Muscle layer of colon (tissue), 2 donors: ENCODE data around the gene TNFRSF6B.
A peak's percentile ranks its signal among the peaks of the same experiment; 100 is the strongest.

Experiments
- H3K27ac ChIP-seq: one replicate; pipeline ENCODE4 v1.7.0; 2013; ENCODE audit warnings: low read depth, mild to moderate bottlenecking, low read length, moderate library complexity
- H3K27me3 ChIP-seq, 2 donors: one replicate each; pipeline ENCODE4 v1.7.0; 2013; ENCODE audit warnings: low read length in 2 of 2, mild to moderate bottlenecking in 2 of 2; ENCODE audit not compliant: insufficient read depth in 2 of 2, control insufficient read depth in 1 of 2
- H3K36me3 ChIP-seq: one replicate; pipeline ENCODE4 v1.7.0; 2013; ENCODE audit warnings: mild to moderate bottlenecking, low read length; ENCODE audit not compliant: insufficient read depth
- H3K4me1 ChIP-seq: one replicate; pipeline ENCODE4 v1.7.0; 2013; ENCODE audit warnings: mild to moderate bottlenecking, low read length; ENCODE audit not compliant: insufficient read depth
- H3K4me3 ChIP-seq, 2 donors: one replicate each; pipeline ENCODE4 v1.7.0; 2013; ENCODE audit warnings: low read length in 2 of 2, low read depth in 1 of 2, mild to moderate bottlenecking in 1 of 2, moderate library complexity in 1 of 2
- H3K9ac ChIP-seq: one replicate; pipeline ENCODE4 v1.7.0; 2013; ENCODE audit warnings: low read length
- H3K9me3 ChIP-seq: one replicate; pipeline ENCODE4 v1.7.0; 2013; ENCODE audit warnings: mild to moderate bottlenecking, low read length
- donor health status: abdominal sarcoma.
- donor health status: Adenocarcinoma of cecum.

TNFRSF6B gene

GRCh38 chr20:63738687-63739129 lies 42.3 kb downstream of the TNFRSF6B start:
- Histone ChIP-seq H3K9ac (no peak overlapping the region), H3K27me3 (no peaks in the 10 kb centered on the region), H3K4me1 (peaks cover 18% of the 10 kb centered on the region), H3K9me3 (no peaks in the 10 kb centered on the region), H3K27ac (peak overlapping the region; percentile 91), H3K36me3 (peaks cover 16% of the 10 kb centered on the region), H3K4me3 (peak overlapping the region; percentile 70 to 85)

GRCh38 chr20:63739130-63740069 lies 42.9 kb downstream of the TNFRSF6B start, which contains the start of gene SLC2A4RG:
Gene SLC2A4RG (plus strand): TSS chr20:63739776. CDS start chr20:63739913, 137 bp downstream.
- Histone ChIP-seq H3K36me3 (peaks cover 9% of the 10 kb centered on the region), H3K4me1 (peaks cover 18% of the 10 kb centered on the region), H3K27me3 (no peaks in the 10 kb centered on the region), H3K4me3 (peak within 1 kb of the TSS; percentile 70 to 85), H3K27ac (peak within 1 kb of the TSS; percentile 99), H3K9ac (peak within 1 kb of the TSS; percentile 33), H3K9me3 (no peaks in the 10 kb centered on the region)

- Histone ChIP-seq H3K27ac (peak overlapping the region; percentile 99), H3K4me3 (peak overlapping the region; percentile 65 to 80), H3K9ac (peak overlapping the region; percentile 33), H3K9me3 (no peaks in the 10 kb centered on the region), H3K4me1 (peaks cover 18% of the 10 kb centered on the region), H3K36me3 (peaks cover 2% of the 10 kb centered on the region), H3K27me3 (no peaks in the 10 kb centered on the region)
Observed at GRCh38 chr20:63740070-63740626, 43.7 kb downstream of the TNFRSF6B start.

- no peaks in the 10 kb centered on the region for H3K9me3 ChIP-seq
- no peaks in the 10 kb centered on the region for H3K36me3 ChIP-seq
- peak overlapping the region; percentile 65 to 80 for H3K4me3 ChIP-seq
- H3K27ac ChIP-seq: peak overlapping the region; percentile 99
- H3K4me1 ChIP-seq: peaks cover 18% of the 10 kb centered on the region
- H3K9ac ChIP-seq: peak overlapping the region; percentile 33
- H3K27me3 ChIP-seq: no peaks in the 10 kb centered on the region
Observed at GRCh38 chr20:63740627-63741353, 44.3 kb downstream of the TNFRSF6B start.

- Histone ChIP-seq H3K4me3 (peak overlapping the region; percentile 65 to 80), H3K27ac (peak overlapping the region; percentile 76), H3K36me3 (no peaks in the 10 kb centered on the region), H3K9ac (no peak overlapping the region), H3K9me3 (no peaks in the 10 kb centered on the region), H3K4me1 (peaks cover 18% of the 10 kb centered on the region), H3K27me3 (no peaks in the 10 kb centered on the region)
Observed at GRCh38 chr20:63741354-63741675, 44.9 kb downstream of the TNFRSF6B start.

GRCh38 chr20:63741676-63742380 lies 45.4 kb downstream of the TNFRSF6B start:
- H3K9ac ChIP-seq: no peak overlapping the region
- peak overlapping the region; percentile 76 for H3K27ac ChIP-seq
- no peaks in the 10 kb centered on the region for H3K9me3 ChIP-seq
- H3K4me3 ChIP-seq: peak overlapping the region; percentile 65 to 80
- no peaks in the 10 kb centered on the region for H3K27me3 ChIP-seq
- H3K36me3 ChIP-seq: no peaks in the 10 kb centered on the region
- H3K4me1 ChIP-seq: peaks cover 18% of the 10 kb centered on the region

GRCh38 chr20:63742381-63743024 lies 46.1 kb downstream of the TNFRSF6B start:
- H3K9ac ChIP-seq: no peak overlapping the region
- H3K4me1 ChIP-seq: peaks cover 18% of the 10 kb centered on the region
- H3K36me3 ChIP-seq: no peaks in the 10 kb centered on the region
- no peak overlapping the region for H3K27ac ChIP-seq
- no peaks in the 10 kb centered on the region for H3K27me3 ChIP-seq
- H3K9me3 ChIP-seq: no peaks in the 10 kb centered on the region
- no peak overlapping the region for H3K4me3 ChIP-seq

- Histone ChIP-seq H3K4me1 (peaks cover 14% of the 10 kb centered on the region), H3K36me3 (no peaks in the 10 kb centered on the region), H3K9ac (no peak overlapping the region), H3K9me3 (no peaks in the 10 kb centered on the region), H3K4me3 (no peak overlapping the region), H3K27me3 (no peaks in the 10 kb centered on the region), H3K27ac (no peak overlapping the region)
Observed at GRCh38 chr20:63743210-63743970, 46.9 kb downstream of the TNFRSF6B start.

- Histone ChIP-seq H3K27ac (no peak overlapping the region), H3K36me3 (no peaks in the 10 kb centered on the region), H3K9me3 (no peaks in the 10 kb centered on the region), H3K4me3 (no peak overlapping the region), H3K9ac (no peak overlapping the region), H3K4me1 (peaks cover 11% of the 10 kb centered on the region), H3K27me3 (no peaks in the 10 kb centered on the region)
Observed at GRCh38 chr20:63744158-63744557, 47.7 kb downstream of the TNFRSF6B start.
